ENCODE results near the gene PLCB4.

PLCB4 gene

GRCh38 chr20:9185511-9185910 is 116.6 kb downstream of the PLCB4 start:
- DNase-seq: no peak

GRCh38 chr20:9186396-9186795 is 117.5 kb downstream of the PLCB4 start:
- DNase-seq: no peak

GRCh38 chr20:9195031-9195430 is 126.1 kb downstream of the PLCB4 start:
- DNase-seq: no peak

- no peak for DNase-seq
Observed at GRCh38 chr20:9196110-9196509, 127.2 kb downstream of the PLCB4 start.

GRCh38 chr20:9198460-9198859 is 129.6 kb downstream of the PLCB4 start:
- DNase-seq: no peak

GRCh38 chr20:9200196-9200595 is 131.3 kb downstream of the PLCB4 start:
- DNase-seq: no peak

GRCh38 chr20:9200620-9201019 is 131.7 kb downstream of the PLCB4 start:
- no peak for DNase-seq

- DNase-seq: no peak
Observed at GRCh38 chr20:9202420-9203080, 133.7 kb downstream of the PLCB4 start.

GRCh38 chr20:9203081-9203447 is 134.2 kb downstream of the PLCB4 start:
- DNase-seq: no peak

GRCh38 chr20:9204979-9205378 is 136.1 kb downstream of the PLCB4 start:
- DNase-seq: no peak

- no peak for DNase-seq
Observed at GRCh38 chr20:9206486-9206885, 137.6 kb downstream of the PLCB4 start.

GRCh38 chr20:9207253-9207652 is 138.4 kb downstream of the PLCB4 start:
- no peak for DNase-seq

- no peak for DNase-seq
Observed at GRCh38 chr20:9210356-9210755, 141.5 kb downstream of the PLCB4 start.

- no peak for DNase-seq
Observed at GRCh38 chr20:9211016-9211760, 142.3 kb downstream of the PLCB4 start.

GRCh38 chr20:9212735-9213134 is 143.8 kb downstream of the PLCB4 start:
- DNase-seq: no peak

GRCh38 chr20:9214685-9215084 is 145.8 kb downstream of the PLCB4 start:
- DNase-seq: no peak

GRCh38 chr20:9215539-9215938 is 146.7 kb downstream of the PLCB4 start:
- DNase-seq: no peak

GRCh38 chr20:9218531-9218961 is 149.7 kb downstream of the PLCB4 start:
- no peak for DNase-seq

- no peak for DNase-seq
Observed at GRCh38 chr20:9220874-9221547, 152.1 kb downstream of the PLCB4 start.

GRCh38 chr20:9223296-9223695 is 154.4 kb downstream of the PLCB4 start:
- no peak for DNase-seq

- DNase-seq: no peak
Observed at GRCh38 chr20:9225879-9226278, 157.0 kb downstream of the PLCB4 start.

GRCh38 chr20:9227896-9228615 is 159.2 kb downstream of the PLCB4 start:
- DNase-seq: no peak

- no peak for DNase-seq
Observed at GRCh38 chr20:9228774-9229450, 160.0 kb downstream of the PLCB4 start.
